Measurements from ENCODE around the gene SPATS2L. TPM values are rescaled to one million over a fixed set of nuclear protein-coding genes. Genes with fewer than 3 reads are reported as not detected.

Gene SPATS2L
- total RNA-seq, 1 donor from 2014 or later, result 97.8 TPM

GRCh38 chr2:200329798-200330197, 23.3 kb downstream of the SPATS2L start:
- Mint-ChIP-seq H3K36me3 (peaks cover 16% of the 10 kb centered on the region), H3K9me3 (no peaks in the 10 kb centered on the region), H3K27ac (peak overlapping the region; percentile 17), H3K27me3 (no peaks in the 10 kb centered on the region), H3K4me1 (ENCODE audit: unreplicated experiment) (peaks cover 18% of the 10 kb centered on the region), H3K4me3 (no peak overlapping the region)
- DNase-seq (ENCODE audit: extremely low spot score, unreplicated experiment), result no peak
- TF ChIP-seq CTCF (conservative IDR thresholded peaks at IDR 0.05), result no peak

GRCh38 chr2:200330351-200331060, 24.0 kb downstream of the SPATS2L start:
- H3K9me3 Mint-ChIP-seq, result no peaks in the 10 kb centered on the region

GRCh38 chr2:200331061-200331400, 24.5 kb downstream of the SPATS2L start:
- DNase-seq (ENCODE audit: extremely low spot score, unreplicated experiment), result no peak
- H3K27ac Mint-ChIP-seq, result peak overlapping the region; percentile 60
- H3K36me3 Mint-ChIP-seq, result peaks cover 20% of the 10 kb centered on the region
- H3K4me3 Mint-ChIP-seq, result no peak overlapping the region
- no peaks in the 10 kb centered on the region for H3K27me3 Mint-ChIP-seq
- H3K9me3 Mint-ChIP-seq, result no peaks in the 10 kb centered on the region
- no peak for TF ChIP-seq CTCF (conservative IDR thresholded peaks at IDR 0.05)
- peaks cover 18% of the 10 kb centered on the region for H3K4me1 Mint-ChIP-seq (ENCODE audit: unreplicated experiment)

More at GRCh38 chr2:200330351-200331060, 24.0 kb downstream of the SPATS2L start:
- peaks cover 20% of the 10 kb centered on the region for H3K36me3 Mint-ChIP-seq
- no peak overlapping the region for H3K4me3 Mint-ChIP-seq
- TF ChIP-seq CTCF (conservative IDR thresholded peaks at IDR 0.05), result no peak
- DNase-seq (ENCODE audit: extremely low spot score, unreplicated experiment), result no peak
- H3K4me1 Mint-ChIP-seq (ENCODE audit: unreplicated experiment), result peaks cover 18% of the 10 kb centered on the region
- H3K27ac Mint-ChIP-seq, result peak overlapping the region; percentile 17
- H3K27me3 Mint-ChIP-seq, result no peaks in the 10 kb centered on the region

DNA sequence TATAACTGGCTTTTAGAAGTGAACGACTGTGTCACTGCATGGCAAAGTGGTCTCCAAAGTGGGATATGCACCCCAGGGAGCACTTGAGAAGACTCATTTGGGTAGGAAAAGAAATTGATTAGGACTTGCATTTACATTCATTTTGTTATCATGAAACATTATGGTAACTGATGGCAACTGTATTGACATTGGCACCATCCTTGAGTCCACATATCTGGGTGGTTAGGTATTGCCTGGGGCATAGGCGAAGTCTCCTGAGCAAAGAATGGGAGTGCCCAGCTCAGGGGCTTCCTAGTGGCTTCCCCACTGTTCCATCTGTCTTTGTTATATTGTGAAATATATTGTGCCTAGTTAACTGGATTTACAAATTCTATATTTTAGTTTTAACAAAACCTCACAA, 29.2 kb downstream of the SPATS2L start:
- H3K4me1 Mint-ChIP-seq (ENCODE audit: unreplicated experiment), result peaks cover 18% of the 10 kb centered on the region
- no peaks in the 10 kb centered on the region for H3K27me3 Mint-ChIP-seq
- H3K27ac Mint-ChIP-seq, result no peak overlapping the region

DNA sequence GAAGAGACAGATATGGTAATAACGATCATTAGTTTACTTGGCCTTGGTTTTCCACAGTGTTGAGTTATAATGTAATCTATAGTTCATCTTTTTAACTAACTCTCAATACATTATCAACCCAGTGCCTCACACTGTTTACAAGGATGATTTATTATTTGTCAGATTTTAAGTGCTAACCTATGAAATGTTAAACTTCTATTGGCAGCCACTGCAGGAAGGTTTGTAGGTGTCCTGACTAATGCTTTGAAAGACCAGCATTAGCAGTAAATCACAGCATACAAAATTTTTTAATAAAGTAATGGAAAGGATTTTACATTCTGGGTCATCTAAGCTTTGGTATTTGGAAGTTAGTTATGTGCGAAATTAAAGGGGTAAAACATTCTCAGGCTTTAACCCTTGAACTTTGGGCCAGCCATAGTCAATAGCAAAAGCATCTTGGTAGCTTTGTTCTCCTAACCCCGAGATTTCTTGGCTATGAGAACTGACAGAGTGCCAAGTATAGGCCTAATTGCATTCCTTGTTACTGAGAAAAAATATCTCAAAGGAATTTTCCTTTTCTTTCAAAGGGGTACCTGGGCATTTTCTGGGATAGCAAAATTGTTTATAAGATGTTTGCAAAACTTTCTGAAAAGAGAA, 30.6 kb downstream of the SPATS2L start:
- H3K27me3 Mint-ChIP-seq, result no peaks in the 10 kb centered on the region
- no peak overlapping the region for H3K27ac Mint-ChIP-seq
- no peaks in the 10 kb centered on the region for H3K9me3 Mint-ChIP-seq
- H3K36me3 Mint-ChIP-seq, result peaks cover 14% of the 10 kb centered on the region
- H3K4me1 Mint-ChIP-seq (ENCODE audit: unreplicated experiment), result peaks cover 13% of the 10 kb centered on the region
- no peak for TF ChIP-seq CTCF (conservative IDR thresholded peaks at IDR 0.05)
- no peak overlapping the region for H3K4me3 Mint-ChIP-seq
- no peak for DNase-seq (ENCODE audit: extremely low spot score, unreplicated experiment)

More for the DNA sequence above, 29.2 kb downstream of the SPATS2L start:
- H3K4me3 Mint-ChIP-seq, result no peak overlapping the region
- no peaks in the 10 kb centered on the region for H3K9me3 Mint-ChIP-seq
- no peak for TF ChIP-seq CTCF (conservative IDR thresholded peaks at IDR 0.05)
- DNase-seq (ENCODE audit: extremely low spot score, unreplicated experiment), result no peak
- peaks cover 18% of the 10 kb centered on the region for H3K36me3 Mint-ChIP-seq
